ENCODE measurements around the gene KCNJ1. TPM values are rescaled to one million over a fixed set of nuclear protein-coding genes. Genes with fewer than 3 reads are reported as not detected.

KCNJ1 gene
- total RNA-seq, 1 donor from 2014 or later: not detected

DNA sequence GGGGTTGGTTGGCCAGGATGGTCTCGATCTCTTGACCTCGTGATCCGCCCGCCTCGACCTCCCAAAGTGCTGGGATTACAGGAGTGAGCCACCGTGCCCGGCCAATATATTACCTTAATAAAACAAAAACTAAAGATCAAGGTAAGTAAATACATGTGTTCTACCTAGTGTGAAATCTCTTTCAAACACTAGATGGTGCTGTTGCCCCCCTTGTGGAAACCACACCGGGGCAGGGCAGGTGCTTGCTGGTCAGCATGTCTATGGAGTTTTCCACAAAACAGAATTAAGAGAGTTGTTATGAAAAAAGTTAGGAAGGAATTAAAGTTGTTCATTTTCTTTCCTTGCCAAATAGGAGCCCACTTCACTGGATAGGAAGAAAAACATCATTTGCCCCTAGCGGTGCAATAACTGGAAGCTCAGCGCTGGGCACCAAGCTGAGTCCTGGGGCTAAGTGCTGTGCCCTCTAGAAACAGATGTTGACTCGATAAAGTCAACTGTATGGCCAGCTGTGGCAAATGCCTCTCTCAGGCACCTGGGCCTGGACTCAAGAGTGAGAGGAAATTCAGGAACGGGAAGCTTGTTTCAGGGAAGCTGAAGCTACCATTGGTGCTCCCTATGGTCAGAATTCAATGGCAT lies 17.7 kb upstream of the KCNJ1 start:
- no peaks in the 10 kb centered on the region for H3K4me1 ChIP-seq
- intact Hi-C loops (cut with micrococcal nuclease): loop anchor here (2.0 kb wide), 1 partner anchor 72 kb away; no protein-coding TSS in a partner anchor
- no peak for DNase-seq
- H3K27ac ChIP-seq (replicated peaks): no peak overlapping the region
- H3K36me3 ChIP-seq: no peaks in the 10 kb centered on the region
- H3K27me3 ChIP-seq (ENCODE audit: low read depth): peaks cover 25% of the 10 kb centered on the region
- TF ChIP-seq CTCF (IDR thresholded peaks at IDR 0.05; ENCODE audit: borderline replicate concordance): peak; percentile 89
- no peak overlapping the region for H3K4me3 ChIP-seq
- H3K9me3 ChIP-seq (replicated peaks): no peaks in the 10 kb centered on the region

DNA sequence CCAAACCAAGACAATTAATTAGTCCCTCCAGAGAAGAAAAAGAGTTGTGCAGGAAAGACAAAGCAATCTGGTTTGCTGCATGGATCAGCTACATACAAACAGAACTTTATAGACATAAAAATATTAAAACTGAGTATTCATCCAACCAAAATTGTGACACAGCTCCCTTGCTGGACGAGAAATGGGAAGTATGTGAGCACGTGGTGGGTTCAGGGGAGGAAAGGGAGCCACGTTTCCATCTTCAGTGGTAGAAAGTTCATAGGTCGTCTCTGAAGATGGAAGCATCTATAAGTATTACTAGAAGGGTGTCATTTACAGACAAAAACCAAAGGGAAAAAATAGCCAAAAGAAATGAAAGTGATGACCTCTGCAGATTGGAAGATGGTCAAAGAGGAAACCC lies 17.0 kb upstream of the KCNJ1 start:
- Histone ChIP-seq H3K27ac (replicated peaks) (no peak overlapping the region), H3K4me3 (no peak overlapping the region), H3K27me3 (ENCODE audit: low read depth) (peaks cover 17% of the 10 kb centered on the region), H3K4me1 (no peaks in the 10 kb centered on the region), H3K9me3 (replicated peaks) (no peaks in the 10 kb centered on the region), H3K36me3 (no peaks in the 10 kb centered on the region)
- DNase-seq: no peak
- intact Hi-C loops (cut with micrococcal nuclease): loop anchor here (2.0 kb wide), 1 partner anchor 73 kb away; no protein-coding TSS in a partner anchor
- TF ChIP-seq CTCF (IDR thresholded peaks at IDR 0.05; ENCODE audit: borderline replicate concordance): no peak

- no peaks in the 10 kb centered on the region for H3K4me1 ChIP-seq
- no peak for TF ChIP-seq CTCF (IDR thresholded peaks at IDR 0.05; ENCODE audit: borderline replicate concordance)
- H3K9me3 ChIP-seq (replicated peaks): no peaks in the 10 kb centered on the region
- no peak for DNase-seq
- H3K4me3 ChIP-seq: no peak overlapping the region
- intact Hi-C loops (cut with micrococcal nuclease): no loop called here
- peaks cover 7% of the 10 kb centered on the region for H3K27me3 ChIP-seq (ENCODE audit: low read depth)
- no peaks in the 10 kb centered on the region for H3K36me3 ChIP-seq
- H3K27ac ChIP-seq (replicated peaks): no peak overlapping the region
Measured at GRCh38 chr11:128882451-128882850, 15.4 kb upstream of the KCNJ1 start.

- H3K9me3 ChIP-seq (replicated peaks): no peaks in the 10 kb centered on the region
- no peaks in the 10 kb centered on the region for H3K4me1 ChIP-seq
- TF ChIP-seq CTCF (IDR thresholded peaks at IDR 0.05; ENCODE audit: borderline replicate concordance): no peak
- no peak for DNase-seq
- no peaks in the 10 kb centered on the region for H3K36me3 ChIP-seq
- peaks cover 7% of the 10 kb centered on the region for H3K27me3 ChIP-seq (ENCODE audit: low read depth)
- no peak overlapping the region for H3K4me3 ChIP-seq
- no peak overlapping the region for H3K27ac ChIP-seq (replicated peaks)
- intact Hi-C loops (cut with micrococcal nuclease): no loop called here
Measured at GRCh38 chr11:128881221-128881620, 14.1 kb upstream of the KCNJ1 start.

DNA sequence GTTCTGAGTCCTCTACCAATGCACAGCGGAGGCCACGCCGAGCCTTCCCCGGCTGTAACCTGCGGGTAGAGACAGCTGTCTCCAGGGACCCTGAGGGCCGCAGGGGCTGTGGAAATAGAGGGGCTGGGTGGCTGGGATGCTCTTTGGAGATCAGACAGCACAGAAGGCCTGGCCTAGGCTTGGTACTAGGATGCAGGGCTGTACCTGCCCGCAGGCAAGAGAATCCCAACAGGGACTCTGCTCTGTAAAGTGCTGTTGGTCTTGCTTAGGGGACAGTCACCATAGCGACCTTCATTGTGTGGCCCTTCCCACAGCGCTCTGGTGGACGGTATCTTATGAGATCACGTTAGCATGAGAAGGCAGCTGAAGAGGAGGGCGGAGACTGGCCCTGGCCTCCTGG lies 12.7 kb upstream of the KCNJ1 start:
- H3K4me1 ChIP-seq: no peaks in the 10 kb centered on the region
- H3K4me3 ChIP-seq: no peak overlapping the region
- no peak for DNase-seq
- intact Hi-C loops (cut with micrococcal nuclease): no loop called here
- no peak for TF ChIP-seq CTCF (IDR thresholded peaks at IDR 0.05; ENCODE audit: borderline replicate concordance)
- no peaks in the 10 kb centered on the region for H3K36me3 ChIP-seq
- no peaks in the 10 kb centered on the region for H3K9me3 ChIP-seq (replicated peaks)
- H3K27me3 ChIP-seq (ENCODE audit: low read depth): peaks cover 7% of the 10 kb centered on the region
- no peak overlapping the region for H3K27ac ChIP-seq (replicated peaks)
